ENCODE results near the gene ALDH3B1.

Gene ALDH3B1

DNA sequence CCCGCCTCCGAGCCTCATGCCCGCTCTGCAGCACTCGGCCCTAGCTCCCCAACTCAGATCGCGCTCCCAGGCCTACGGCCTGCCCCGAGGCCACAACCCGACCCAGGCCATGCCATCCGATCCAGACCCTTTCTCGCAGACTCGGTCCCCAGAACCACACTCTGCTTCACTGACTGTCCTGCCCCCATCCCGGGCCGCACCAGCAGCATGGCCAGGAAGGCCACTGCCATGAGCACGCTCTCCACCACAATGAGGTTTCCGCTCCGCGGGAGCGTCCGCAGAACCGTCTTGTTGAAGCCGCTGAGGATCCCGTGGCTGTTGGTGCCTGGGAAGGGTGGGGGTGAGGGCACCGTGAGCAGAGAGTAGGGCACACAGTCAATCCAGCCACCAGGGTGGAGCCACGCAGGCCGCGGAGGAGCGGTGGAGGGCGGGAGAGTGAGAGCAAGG lies 12.6 kb upstream of the ALDH3B1 start:
- DNase-seq: no peak

DNA sequence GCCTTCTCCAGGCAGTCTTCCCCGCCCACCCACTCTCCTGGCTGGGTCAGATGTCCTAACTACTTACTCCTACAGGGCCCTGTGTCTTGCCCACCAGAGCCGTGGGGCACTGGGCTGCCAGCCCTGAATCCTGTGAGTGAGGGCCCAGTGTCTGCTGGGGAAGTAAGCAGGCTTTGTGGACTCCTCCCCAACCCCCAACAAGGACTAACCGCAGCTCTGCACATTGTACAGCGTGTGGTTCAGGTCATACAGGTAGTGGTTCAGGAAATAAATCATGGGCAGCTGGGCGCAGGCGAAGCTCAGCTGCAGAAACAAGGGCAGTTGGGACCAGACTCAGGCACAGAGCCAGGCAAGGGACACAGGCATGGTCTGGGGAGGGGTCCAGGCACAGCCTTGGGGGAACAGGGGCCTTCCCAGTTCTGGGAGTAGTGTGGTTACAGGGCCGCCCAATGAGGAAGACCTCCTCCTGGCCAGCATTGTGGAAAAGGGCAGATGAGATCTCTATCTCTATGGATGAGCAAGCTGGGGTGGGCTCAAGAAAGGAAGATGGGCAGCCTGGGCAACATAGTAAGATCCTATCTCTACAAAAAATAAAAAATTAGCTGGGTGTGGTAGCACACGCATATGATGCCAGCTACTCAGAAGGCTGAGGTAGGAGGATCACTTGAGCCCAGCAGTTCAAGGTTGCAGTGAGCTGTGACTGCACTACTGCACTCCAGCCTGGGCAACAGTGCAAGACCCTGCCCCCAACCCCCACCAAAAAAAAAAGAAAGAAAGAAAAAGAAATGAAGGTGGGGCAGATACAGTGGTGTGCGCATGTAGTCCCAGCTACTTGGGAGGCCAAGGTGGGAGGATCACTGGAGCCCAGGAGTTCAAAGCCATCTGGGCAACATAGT lies 11.7 kb upstream of the ALDH3B1 start:
- no peak for DNase-seq

DNA sequence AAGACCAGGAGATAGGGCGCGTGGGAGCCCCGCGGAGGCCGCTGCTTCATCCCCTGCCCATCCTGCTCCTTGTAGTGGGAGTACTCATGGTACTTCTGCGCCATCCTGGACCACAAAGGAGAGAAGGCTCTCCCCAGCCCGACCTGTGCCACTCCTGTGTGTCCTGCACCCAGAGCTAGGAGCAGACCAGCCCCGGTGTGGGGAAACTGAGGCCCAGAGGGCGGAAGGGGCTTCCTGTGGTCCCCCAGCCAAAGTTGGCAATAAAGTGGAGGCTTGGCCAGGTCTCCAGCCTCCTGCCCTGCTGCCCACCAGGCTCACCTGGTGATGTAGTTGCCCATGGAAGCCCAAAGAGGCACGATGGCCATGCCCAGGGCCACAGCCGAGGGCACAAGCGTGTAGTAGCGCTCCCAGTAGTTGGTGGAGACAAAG lies 10.9 kb upstream of the ALDH3B1 start:
- DNase-seq: no peak

DNA sequence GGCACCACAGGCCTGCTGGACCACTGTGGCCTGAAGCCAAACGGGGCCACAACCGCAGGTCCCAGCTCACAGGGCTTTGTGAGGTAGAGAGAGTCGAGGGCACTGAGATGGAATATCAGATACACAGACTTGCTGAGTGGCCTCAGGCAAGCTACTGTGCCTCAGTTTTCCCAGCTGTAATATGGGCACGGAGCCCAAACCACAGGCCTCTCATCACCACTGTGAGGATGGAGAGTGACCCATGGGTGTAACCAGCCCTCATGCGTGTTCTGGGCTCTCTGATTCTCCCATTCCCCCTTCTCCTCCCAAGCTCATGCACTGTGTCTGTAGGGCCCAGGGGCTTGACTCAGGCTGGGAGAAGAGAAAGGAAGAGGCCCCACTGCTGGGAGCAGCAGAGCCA lies 10.4 kb upstream of the ALDH3B1 start:
- no peak for DNase-seq

- DNase-seq: no peak
These were observed 7.6 kb upstream of the ALDH3B1 start for GRCh38 chr11:68002575-68002937.

DNA sequence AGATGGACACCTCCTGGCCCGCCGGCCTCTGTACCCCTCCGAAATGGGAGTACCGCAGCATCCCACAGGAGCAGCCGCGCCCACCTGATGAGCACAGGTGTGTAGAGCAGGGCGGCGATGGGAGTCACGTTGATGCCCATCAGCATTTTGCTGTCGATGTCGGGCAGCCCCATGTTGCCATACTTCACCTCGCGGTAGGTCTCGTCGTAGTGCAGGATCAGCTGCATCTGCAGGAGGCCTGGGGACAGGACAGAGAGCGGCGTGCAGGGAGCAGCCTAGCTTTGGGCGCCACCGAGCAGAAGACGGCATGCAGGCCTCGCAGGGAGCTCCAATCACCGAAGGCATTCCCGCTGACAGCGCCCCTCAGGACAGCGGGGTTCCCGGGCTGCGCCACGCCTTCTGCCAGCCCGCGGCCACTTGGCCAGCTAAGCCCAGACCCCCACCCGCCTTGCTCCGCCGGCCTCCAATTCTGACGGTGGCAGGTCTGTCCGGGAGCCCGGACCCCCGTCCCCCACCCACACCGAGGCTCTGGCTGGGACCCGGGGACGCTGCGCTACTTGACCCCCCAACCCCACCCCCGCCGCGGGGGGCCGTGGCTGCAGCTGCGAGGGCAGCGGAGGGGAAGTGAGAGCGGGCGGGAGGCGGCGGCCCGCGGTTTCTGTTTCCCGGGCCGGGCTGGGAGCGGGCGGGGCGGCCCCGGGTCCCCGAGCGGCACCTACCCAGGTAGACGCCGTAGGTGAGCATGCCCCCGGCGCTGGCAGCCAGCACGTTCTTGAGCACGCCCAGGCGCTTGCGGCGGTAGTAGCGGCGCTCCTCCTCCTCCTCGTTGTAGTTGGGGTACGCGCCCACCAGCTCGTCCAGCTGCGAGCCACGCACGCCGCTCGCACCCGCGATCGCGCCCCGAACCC lies 6.9 kb upstream of the ALDH3B1 start:
- peak; percentile 56 for DNase-seq

DNA sequence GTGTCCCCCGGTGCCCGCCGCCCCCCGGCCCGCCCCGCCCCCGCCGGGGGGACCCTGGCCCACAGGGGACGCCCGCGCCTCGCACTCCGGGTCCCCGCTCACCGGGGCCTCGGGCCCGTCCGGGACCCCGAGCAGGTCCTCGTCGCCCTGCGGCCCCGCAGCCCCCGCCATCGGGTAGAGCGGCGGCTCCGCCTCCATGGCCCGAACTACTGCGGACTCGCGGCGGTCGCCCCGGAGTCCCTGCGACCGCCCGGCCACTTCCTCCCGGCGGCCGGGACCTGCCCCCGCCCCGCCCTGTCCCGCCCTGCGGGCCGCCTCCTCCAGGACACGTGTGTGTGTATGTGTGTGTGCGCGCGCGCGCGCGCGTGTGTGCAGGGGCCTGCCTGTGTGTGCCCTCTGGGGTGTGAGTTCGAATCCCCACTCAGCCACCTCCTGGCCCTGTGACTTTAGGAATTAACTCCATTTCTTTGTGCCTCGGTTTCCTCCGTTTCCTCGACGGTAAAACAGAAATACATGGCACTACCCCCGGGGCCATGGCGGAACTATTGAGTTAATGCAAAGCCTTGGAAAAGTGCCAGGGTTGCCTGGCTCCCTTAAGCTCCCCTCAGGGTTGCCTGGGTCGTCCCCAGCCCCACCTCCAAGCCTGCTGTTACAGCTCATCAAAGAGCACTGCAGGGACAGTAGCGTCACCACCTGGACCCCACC lies 6.1 kb upstream of the ALDH3B1 start, which contains the start of gene UNC93B1:
Gene UNC93B1, minus strand, starts transcription at position 252 of the 705 bp plus-strand sequence. Its CDS starts 54 bp downstream, at position 198.
- peak; percentile 84 for DNase-seq

DNA sequence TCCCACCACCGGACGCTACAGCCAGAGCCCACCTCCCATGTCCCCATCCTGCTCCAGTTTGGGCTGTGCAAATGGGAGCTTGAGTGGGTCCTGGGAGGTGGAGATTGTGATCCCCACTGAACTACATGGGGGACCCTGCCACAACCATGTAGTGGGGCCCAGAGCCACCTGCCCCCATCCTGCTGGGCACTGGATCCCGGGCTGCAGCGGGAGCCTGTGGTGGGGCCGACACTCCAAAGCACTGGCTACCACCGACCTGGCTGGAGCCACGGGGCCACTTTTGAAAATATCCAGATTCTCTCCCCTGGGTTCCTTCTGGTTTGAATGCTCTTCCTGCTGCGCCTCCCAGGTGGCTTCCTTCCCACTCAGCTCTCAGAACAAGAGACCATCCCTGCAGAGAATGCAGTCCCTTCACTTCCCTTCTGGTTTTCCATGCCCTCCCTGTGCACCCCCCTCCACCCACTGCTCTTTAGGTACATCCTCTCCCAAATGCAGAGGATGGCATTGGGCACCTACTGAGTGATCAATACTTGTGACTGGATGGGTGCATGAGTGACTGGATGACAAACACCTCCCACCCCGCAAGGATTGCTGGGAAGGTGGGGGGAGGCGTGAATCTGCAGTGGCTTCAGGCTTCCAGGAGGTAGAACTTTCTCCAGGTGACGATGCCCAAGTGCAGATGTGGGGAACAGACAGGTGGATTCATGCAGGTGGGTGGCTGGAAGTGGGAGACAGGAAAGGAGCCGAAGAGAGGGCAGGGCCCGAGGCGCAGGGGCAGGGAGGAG lies 5.4 kb upstream of the ALDH3B1 start:
- DNase-seq: no peak

- DNase-seq: no peak
These were observed 3.4 kb upstream of the ALDH3B1 start for GRCh38 chr11:68006606-68007166.

GRCh38 chr11:68007498-68008380 lies 2.4 kb upstream of the ALDH3B1 start:
- DNase-seq: no peak

DNA sequence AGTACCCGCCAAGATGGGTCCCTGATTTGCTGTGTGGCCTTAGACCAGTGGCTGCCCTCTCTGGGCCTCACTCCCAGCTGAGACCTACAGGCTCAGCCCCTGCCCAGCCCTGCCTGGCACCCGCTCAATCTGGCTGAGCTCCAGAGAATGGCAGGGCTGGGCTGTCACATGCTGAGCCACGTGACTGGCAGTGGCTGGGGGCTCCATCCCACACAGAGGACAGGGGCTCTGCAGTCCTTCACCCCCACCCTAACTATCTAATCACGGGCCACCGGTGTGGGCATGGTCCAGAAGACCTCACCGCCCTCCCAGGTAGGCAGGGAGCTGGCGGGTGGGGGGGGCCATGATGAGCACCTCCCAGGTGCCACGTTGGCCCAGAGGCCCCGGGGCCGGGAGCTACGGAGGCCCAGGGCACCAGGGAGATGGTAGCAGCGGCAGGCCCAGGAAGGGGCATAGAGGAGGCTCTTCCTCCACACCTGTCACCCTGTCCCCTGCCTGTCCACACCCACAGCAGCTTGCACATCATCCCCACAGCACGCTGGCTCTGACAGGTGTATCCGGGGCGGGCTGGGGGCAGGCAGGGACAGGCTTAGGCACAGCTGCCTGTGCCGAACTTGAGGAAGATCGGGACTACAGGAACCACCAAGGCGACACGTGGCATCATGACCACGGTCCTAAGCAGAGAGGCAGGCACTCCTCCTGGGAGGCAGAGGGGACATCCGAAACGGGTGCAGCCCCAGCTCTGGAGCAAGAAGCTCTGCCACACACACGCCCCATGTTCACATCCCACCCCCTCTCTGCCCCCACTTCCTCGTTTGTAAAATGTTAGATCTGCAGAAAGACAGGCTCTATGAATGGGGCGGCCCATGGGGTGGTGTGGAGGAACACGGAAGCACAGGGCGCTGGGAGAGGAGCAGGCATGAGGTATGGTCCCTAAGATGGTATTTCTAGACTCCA lies 1.5 kb upstream of the ALDH3B1 start:
- no peak for DNase-seq

DNA sequence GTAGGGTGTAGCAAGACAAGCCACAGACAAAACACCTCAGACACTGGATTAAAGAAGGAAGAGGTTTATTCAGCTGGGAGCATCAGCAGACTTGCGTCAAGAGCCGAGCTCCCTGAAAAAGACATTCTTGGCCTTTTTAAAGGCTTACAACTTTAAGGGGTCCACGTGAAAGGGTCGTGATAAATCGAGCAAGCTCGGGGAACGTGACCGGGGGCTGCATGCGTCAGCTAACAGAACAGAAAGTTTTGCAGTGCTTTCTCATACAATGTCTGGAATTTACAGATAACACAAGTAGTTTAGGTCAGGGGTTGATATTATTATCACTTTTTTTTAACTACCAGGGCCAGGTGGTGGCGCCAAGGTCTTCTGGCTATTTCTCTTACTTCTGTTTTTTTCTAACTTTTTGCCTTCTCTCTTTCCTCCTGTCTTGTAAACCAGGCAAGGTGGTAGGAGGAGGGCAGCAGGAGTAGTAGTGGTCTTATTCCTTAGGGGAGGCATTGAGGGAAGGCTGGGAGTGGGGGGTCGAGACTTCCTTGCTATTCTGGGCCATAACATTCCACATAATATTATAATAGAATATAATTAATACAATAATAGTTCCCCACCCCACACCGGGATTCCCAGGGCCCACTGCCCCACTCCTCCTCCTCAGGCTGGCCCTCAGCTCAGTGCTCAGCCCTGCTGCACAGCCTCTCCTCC lies 587 bp upstream of the ALDH3B1 start:
- DNase-seq: no peak

GRCh38 chr11:68011051-68011943 lies 1.2 kb downstream of the ALDH3B1 start:
- no peak for DNase-seq

DNA sequence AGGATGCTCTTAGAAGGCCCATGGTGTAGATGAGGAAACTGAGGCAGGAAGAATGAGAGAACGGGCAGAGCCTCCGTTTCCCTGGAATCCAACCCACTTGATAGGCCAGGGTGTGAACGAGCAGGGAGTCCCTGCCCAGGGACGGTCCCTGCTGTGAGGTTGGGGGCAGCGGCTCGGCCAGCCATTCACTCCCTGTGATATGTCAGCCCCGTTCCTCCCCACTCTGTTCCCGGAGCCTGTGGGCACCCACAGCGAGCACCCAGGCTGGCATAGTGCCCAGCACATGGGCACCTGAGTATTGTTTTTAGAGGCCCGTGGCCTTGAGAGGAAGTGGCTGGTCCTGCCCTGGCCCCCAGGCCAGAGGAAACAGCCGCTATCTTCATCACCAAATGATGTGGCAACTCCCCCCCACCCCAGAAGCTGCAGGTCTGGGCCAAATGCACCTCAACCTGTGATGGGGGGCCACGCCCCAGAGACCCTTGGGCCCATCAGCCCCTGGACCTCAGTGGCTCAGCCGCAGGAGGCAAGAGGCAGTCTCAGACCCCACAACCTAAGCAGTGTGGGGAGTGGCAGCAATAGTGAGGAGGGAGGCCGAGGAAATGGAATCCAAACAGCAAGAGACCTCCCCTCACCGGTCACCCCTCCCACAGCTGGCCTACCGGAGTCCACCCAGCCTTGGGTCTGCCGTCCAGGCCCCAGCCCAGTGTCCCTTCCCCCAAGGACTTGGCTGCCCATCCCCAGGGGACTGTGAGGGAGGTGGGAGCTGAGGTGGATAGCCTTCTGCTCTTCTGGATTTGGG lies 2.1 kb downstream of the ALDH3B1 start:
- DNase-seq: no peak

GRCh38 chr11:68012843-68013610 lies 2.9 kb downstream of the ALDH3B1 start:
- no peak for DNase-seq

GRCh38 chr11:68013611-68014156 lies 3.6 kb downstream of the ALDH3B1 start:
- DNase-seq: no peak
